Measurements from ENCODE around the gene FBXO3. TPM values are rescaled to one million over a fixed set of nuclear protein-coding genes. Genes with fewer than 3 reads are reported as not detected.

The FBXO3 gene
- total and polyA plus RNA-seq, 2 donors from 2014 or later = 27.5 to 40.4 TPM

GRCh38 chr11:33778675-33779074 is 4.4 kb upstream of the FBXO3 start:
- Histone ChIP-seq H3K36me3 (ENCODE audit: control insufficient read depth in 2 of 3, insufficient read depth in 3 of 3, low read length in 3 of 3) (no peaks in the 10 kb centered on the region), H3K9ac (ENCODE audit: low read length in 3 of 3) (no peak overlapping the region), H3K27ac (ENCODE audit: low read depth in 2 of 2, low read length in 2 of 2) (no peak overlapping the region), H3K27me3 (ENCODE audit: control insufficient read depth, insufficient read depth, low read length) (no peaks in the 10 kb centered on the region), H3K4me3 (ENCODE audit: low read length in 3 of 3) (no peak overlapping the region), H3K9me3 (ENCODE audit: control insufficient read depth in 2 of 3, insufficient read depth in 1 of 3, low read length in 3 of 3) (no peaks in the 10 kb centered on the region), H3K4me1 (ENCODE audit: control insufficient read depth in 2 of 3, insufficient read depth in 2 of 3, low read depth in 1 of 3, low read length in 3 of 3) (peaks cover 0 to 19% (median 15%) of the 10 kb centered on the region in 3 donors)
- TF ChIP-seq CTCF (IDR thresholded peaks at IDR 0.05; ENCODE audit: borderline replicate concordance, extremely low read depth, insufficient read depth) = no peak
- intact Hi-C loops (cut with DNase I) = no loop called here
- FAIRE-seq (no peak), DNase-seq (peak in 4 of 5 donors; percentile 51 to 78 (median 62))

DNA sequence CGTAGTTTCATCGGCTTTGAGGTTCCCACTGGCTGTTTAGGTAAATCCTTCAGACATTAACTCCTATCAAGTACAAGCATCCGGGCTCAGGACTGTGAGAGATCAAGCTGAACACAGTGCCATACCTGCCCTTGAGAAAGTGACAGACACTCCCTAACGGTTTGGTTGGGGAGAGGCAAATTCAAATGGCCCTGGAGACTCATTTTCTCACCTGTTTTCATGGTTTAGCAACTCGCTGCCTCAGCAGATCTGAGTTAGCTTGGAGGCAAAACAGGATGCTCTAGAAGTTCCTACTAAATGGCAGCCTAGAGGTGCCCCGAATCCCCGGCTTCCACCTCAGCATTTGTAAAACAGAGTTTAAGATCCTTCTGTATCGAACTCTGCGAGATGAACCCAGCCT is 3.6 kb upstream of the FBXO3 start:
- TF ChIP-seq CTCF (IDR thresholded peaks at IDR 0.05; ENCODE audit: borderline replicate concordance, extremely low read depth, insufficient read depth) = no peak
- H3K4me3 ChIP-seq (ENCODE audit: low read length in 3 of 3) = no peak overlapping the region
- H3K36me3 ChIP-seq (ENCODE audit: control insufficient read depth in 2 of 3, insufficient read depth in 3 of 3, low read length in 3 of 3) = no peaks in the 10 kb centered on the region
- intact Hi-C loops (cut with DNase I) = no loop called here
- H3K27ac ChIP-seq (ENCODE audit: low read depth in 2 of 2, low read length in 2 of 2) = no peak overlapping the region
- no peaks in the 10 kb centered on the region for H3K27me3 ChIP-seq (ENCODE audit: control insufficient read depth, insufficient read depth, low read length)
- no peak overlapping the region for H3K9ac ChIP-seq (ENCODE audit: low read length in 3 of 3)
- no peaks in the 10 kb centered on the region for H3K9me3 ChIP-seq (ENCODE audit: control insufficient read depth in 2 of 3, insufficient read depth in 1 of 3, low read length in 3 of 3)
- H3K4me1 ChIP-seq (ENCODE audit: control insufficient read depth in 2 of 3, insufficient read depth in 2 of 3, low read depth in 1 of 3, low read length in 3 of 3) = peaks cover 0 to 20% (median 15%) of the 10 kb centered on the region in 3 donors
- FAIRE-seq (no peak), DNase-seq (peak in 1 of 5 donors; percentile 11)

DNA sequence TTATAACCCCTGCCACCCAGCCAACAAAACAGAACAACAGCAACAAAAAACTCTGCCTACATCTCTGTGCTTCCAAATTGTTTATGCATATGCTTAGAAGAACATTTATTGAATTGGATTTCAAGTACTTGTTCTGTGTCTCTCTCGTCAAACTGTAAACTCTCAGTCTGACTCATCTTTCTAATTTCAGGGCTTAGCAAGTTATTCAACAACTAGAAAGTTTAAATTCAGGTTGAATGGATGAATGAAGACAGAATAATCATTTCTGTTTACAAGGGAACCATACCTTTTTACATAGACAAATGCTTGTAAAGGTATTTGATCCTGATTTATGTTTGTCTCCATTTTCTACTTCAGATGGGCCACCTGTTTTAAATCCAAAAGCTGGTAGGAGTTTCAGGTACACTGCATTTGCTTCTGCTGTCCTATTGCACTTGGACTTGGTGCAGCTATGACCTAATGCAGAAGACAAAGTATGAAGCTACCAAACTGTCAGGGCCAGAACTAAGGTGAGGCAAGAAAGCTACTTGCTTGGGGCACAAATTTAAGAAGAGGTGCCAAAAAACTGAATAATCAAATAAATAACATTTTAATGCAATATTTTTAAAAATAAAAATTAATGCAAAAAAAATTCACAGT is 1.6 kb upstream of the FBXO3 start:
- peak in 1 of 5 donors; percentile 3 for DNase-seq
- H3K36me3 ChIP-seq (ENCODE audit: control insufficient read depth in 2 of 3, insufficient read depth in 3 of 3, low read length in 3 of 3) = no peaks in the 10 kb centered on the region
- peak overlapping the region in 1 of 3 donors; percentile 88 for H3K4me3 ChIP-seq (ENCODE audit: low read length in 3 of 3)
- peak overlapping the region in 1 of 2 donors; percentile 2 for H3K27ac ChIP-seq (ENCODE audit: low read depth in 2 of 2, low read length in 2 of 2)
- peaks cover 0 to 28% (median 25%) of the 10 kb centered on the region in 3 donors for H3K4me1 ChIP-seq (ENCODE audit: control insufficient read depth in 2 of 3, insufficient read depth in 2 of 3, low read depth in 1 of 3, low read length in 3 of 3)
- FAIRE-seq = no peak
- no peak overlapping the region for H3K9ac ChIP-seq (ENCODE audit: low read length in 3 of 3)
- H3K27me3 ChIP-seq (ENCODE audit: control insufficient read depth, insufficient read depth, low read length) = no peaks in the 10 kb centered on the region
- intact Hi-C loops (cut with DNase I) = no loop called here
- TF ChIP-seq CTCF (IDR thresholded peaks at IDR 0.05; ENCODE audit: borderline replicate concordance, extremely low read depth, insufficient read depth) = no peak
- H3K9me3 ChIP-seq (ENCODE audit: control insufficient read depth in 2 of 3, insufficient read depth in 1 of 3, low read length in 3 of 3) = no peaks in the 10 kb centered on the region

Data from kidney (tissue), 14 donors.